DND-41 (cell line): ENCODE data around the gene MOCS2.

Experiments
- ATAC-seq: fragments of 200-7000 bp; cut with Tn5 transposase; 3 replicates; pipeline ENCODE4 v1.9.1; 2021; ENCODE audit warnings: low read depth; ENCODE audit not compliant: insufficient read depth
- DNase-seq: peaks from one replicate; pipeline ENCODE4 v3.0.0-alpha.2; 2020
- H2AFZ ChIP-seq: 2 replicates; pipeline ENCODE4 v1.6.0; 2012; ENCODE audit warnings: low read depth, low read length
- H3K27ac ChIP-seq: 2 replicates; pipeline ENCODE4 v1.5.1; 2012; ENCODE audit warnings: low read length, inconsistent platforms
- H3K27me3 ChIP-seq: fragments of 200-600 bp; sonication (generic); 2 replicates; pipeline ENCODE4 v1.6.0; 2012; ENCODE audit warnings: low read length, mild to moderate bottlenecking, inconsistent platforms; ENCODE audit not compliant: insufficient read depth, poor library complexity
- H3K36me3 ChIP-seq: 2 replicates; pipeline ENCODE4 v1.5.1; 2012; ENCODE audit warnings: low read length, inconsistent platforms; ENCODE audit not compliant: insufficient read depth
- H3K4me1 ChIP-seq: 2 replicates; pipeline ENCODE4 v1.5.1; 2012; ENCODE audit warnings: mild to moderate bottlenecking, low read length; ENCODE audit not compliant: insufficient read depth
- H3K4me2 ChIP-seq: 2 replicates; pipeline ENCODE4 v1.6.0; 2012; ENCODE audit warnings: mild to moderate bottlenecking, moderate library complexity, low read length, inconsistent platforms; ENCODE audit not compliant: insufficient read depth
- H3K4me3 ChIP-seq, 2 experiments: fragments of 200-600 bp in 1 of 2; shearing (Covaris generic) in 1 of 2; 2 replicates each; pipeline ENCODE4 v1.5.1; 2012 to 2016; ENCODE audit warnings: inconsistent platforms in 2 of 2, low read length in 2 of 2, mild to moderate bottlenecking in 2 of 2, low read depth in 1 of 2, moderate library complexity in 1 of 2
- H3K79me2 ChIP-seq: 2 replicates; pipeline ENCODE4 v1.6.0; 2012; ENCODE audit warnings: low read length, inconsistent platforms; ENCODE audit not compliant: insufficient read depth
- H3K9ac ChIP-seq: 2 replicates; pipeline ENCODE4 v1.6.0; 2012; ENCODE audit warnings: low read depth, mild to moderate bottlenecking, inconsistent platforms, low read length, moderate library complexity
- H3K9me3 ChIP-seq: 2 replicates; pipeline ENCODE4 v1.5.1; 2012; ENCODE audit warnings: low read length, moderate library complexity, mild to moderate bottlenecking, inconsistent platforms; ENCODE audit not compliant: insufficient read depth, severe bottlenecking
- H4K20me1 ChIP-seq: 2 replicates; pipeline ENCODE4 v1.6.0; 2012; ENCODE audit warnings: low read length; ENCODE audit not compliant: insufficient read depth
- CTCF ChIP-seq: IDR thresholded peaks from 2 replicates; pipeline ENCODE4 v1.5.1; 2012; ENCODE audit warnings: borderline replicate concordance, low read length, moderate library complexity, mild to moderate bottlenecking; ENCODE audit not compliant: poor library complexity, severe bottlenecking; ENCODE audit errors: extremely low read depth
- EZH2 ChIP-seq: IDR thresholded peaks from 3 replicates; pipeline ENCODE4 v1.6.1; 2012; ENCODE audit warnings: borderline replicate concordance, low read depth, mild to moderate bottlenecking, moderate library complexity, low read length, inconsistent platforms; ENCODE audit not compliant: severe bottlenecking

Gene MOCS2

GRCh38 chr5:53083927-53084326, 25.6 kb downstream of the MOCS2 start:
- Histone ChIP-seq H3K9ac (peak overlapping the region; percentile 33), H4K20me1 (no peaks in the 10 kb centered on the region), H2AFZ (0 out of 2 replicates have a peak overlapping the region, but pooled peaks have one; percentile 6), H3K27ac (peak overlapping the region; percentile 74), H3K4me1 (peaks cover 69% of the 10 kb centered on the region), H3K36me3 (peaks cover 6% of the 10 kb centered on the region; the same call in 1 of the 2 replicates), H3K4me3 (peak overlapping the region in 1 of 2 experiments; percentile 22; a peak in 2 of 4 replicates), H3K79me2 (no peaks in the 10 kb centered on the region), H3K27me3 (no peaks in the 10 kb centered on the region), H3K4me2 (peak overlapping the region; percentile 53), H3K9me3 (no peaks in the 10 kb centered on the region)
- ATAC-seq = no peak
- TF ChIP-seq EZH2 (no peak), CTCF (no peak)
- no peak for DNase-seq

GRCh38 chr5:53080271-53080670, 29.3 kb downstream of the MOCS2 start:
- no peak overlapping the region for H3K9ac ChIP-seq
- no peaks in the 10 kb centered on the region for H3K79me2 ChIP-seq
- peaks cover 15% of the 10 kb centered on the region; the same call in 1 of the 2 replicates for H3K36me3 ChIP-seq
- DNase-seq (no peak), ATAC-seq (0 out of 3 replicates have a peak, but pooled peaks have one; percentile 21)
- peak overlapping the region; percentile 38; the same call in 1 of the 2 replicates for H3K27ac ChIP-seq
- H4K20me1 ChIP-seq = no peaks in the 10 kb centered on the region
- peaks cover 53% of the 10 kb centered on the region for H3K4me1 ChIP-seq
- no peak for TF ChIP-seq CTCF
- TF ChIP-seq EZH2 = no peak
- no peak overlapping the region for H3K4me3 ChIP-seq
- no peak overlapping the region; the same call in 1 of the 2 replicates for H2AFZ ChIP-seq
- H3K9me3 ChIP-seq = no peaks in the 10 kb centered on the region
- no peak overlapping the region for H3K4me2 ChIP-seq
- H3K27me3 ChIP-seq = no peaks in the 10 kb centered on the region

- ATAC-seq (no peak), DNase-seq (no peak)
- peaks cover 11% of the 10 kb centered on the region for H3K4me1 ChIP-seq
- no peak overlapping the region for H3K9ac ChIP-seq
- no peaks in the 10 kb centered on the region for H3K79me2 ChIP-seq
- no peaks in the 10 kb centered on the region for H3K27me3 ChIP-seq
- H3K4me2 ChIP-seq = no peak overlapping the region
- no peaks in the 10 kb centered on the region for H3K9me3 ChIP-seq
- no peaks in the 10 kb centered on the region for H4K20me1 ChIP-seq
- no peak overlapping the region for H3K27ac ChIP-seq
- TF ChIP-seq EZH2 = no peak
- no peak for TF ChIP-seq CTCF
- H3K4me3 ChIP-seq = no peak overlapping the region
- H2AFZ ChIP-seq = no peak overlapping the region
- peaks cover 27% of the 10 kb centered on the region; the same call in 1 of the 2 replicates for H3K36me3 ChIP-seq
These were observed 33.5 kb downstream of the MOCS2 start for GRCh38 chr5:53076014-53076583.

GRCh38 chr5:53073348-53073747, 36.2 kb downstream of the MOCS2 start:
- H3K9ac ChIP-seq = no peak overlapping the region
- no peak for ATAC-seq
- no peak overlapping the region for H3K4me2 ChIP-seq
- H3K9me3 ChIP-seq = no peaks in the 10 kb centered on the region
- H3K4me3 ChIP-seq = no peak overlapping the region
- no peaks in the 10 kb centered on the region for H3K27me3 ChIP-seq
- no peaks in the 10 kb centered on the region for H3K79me2 ChIP-seq
- no peaks in the 10 kb centered on the region for H4K20me1 ChIP-seq
- H3K4me1 ChIP-seq = no peaks in the 10 kb centered on the region
- no peak overlapping the region for H2AFZ ChIP-seq
- H3K36me3 ChIP-seq = peaks cover 21% of the 10 kb centered on the region; the same call in 1 of the 2 replicates
- TF ChIP-seq CTCF (no peak), EZH2 (no peak)
- no peak for DNase-seq
- H3K27ac ChIP-seq = no peak overlapping the region
